K562 (cell line): ENCODE measurements around the gene APOL4. TPM values are rescaled to one million over a fixed set of nuclear protein-coding genes. Genes with fewer than 3 reads are reported as not detected.

Experiments used
- ATAC-seq: fragments of 200-7000 bp; cut with Tn5 transposase; 3 replicates; pipeline ENCODE4 v1.9.1; 2020; ENCODE audit warnings: moderate library complexity
- BruUV-seq: library from RNA; stranded (reverse); fragments of 400-500 nt; replicated peaks from 2 replicates; lab custom pipeline; 2021; lab: Mats Ljungman, UMichigan
- CTCF ChIA-PET: fragments of 300-600 bp; formaldehyde crosslinking; extraction: SDS; loops from one replicate; lab custom pipeline; 2021; ENCODE audit warnings: low intra/inter-chr PET ratio; lab: Yijun Ruan, JAX
- POLR2A ChIA-PET: fragments of 300-600, 350-650 bp; sonication (Branson Sonifier 250); formaldehyde crosslinking; extraction: SDS; loops from one replicate; lab custom pipeline; 2021; ENCODE audit warnings: antibody characterized with exemption, inconsistent platforms; lab: Yijun Ruan, JAX
- DNase-seq, 4 experiments: peaks; one replicate each; pipeline versions ENCODE4 v3.0.0 to v3.0.0-alpha.2; 2011 to 2018; ENCODE audit warnings: low spot score in 3 of 4, mixed read lengths in 3 of 4; ENCODE audit errors: extremely low read depth in 1 of 4
- FAIRE-seq: peaks from 2 replicates; lab custom pipeline; 2011; peaks lifted over from hg19 to GRCh38; lab: Jason Lieb, UNC
- H2AFZ ChIP-seq: 2 replicates; pipeline ENCODE4 v1.6.0; 2011; ENCODE audit warnings: low read depth, low read length, control low read depth, inconsistent platforms
- H3K27ac ChIP-seq: fragments of 200-600 bp; 3 replicates; pipeline ENCODE4 v1.8.0; 2011; ENCODE audit warnings: low read depth, mild to moderate bottlenecking, control low read depth, inconsistent platforms, low read length, moderate library complexity, mixed read lengths; ENCODE audit errors: extremely low read depth
- H3K27me3 ChIP-seq, 2 experiments: fragments of 300-600 bp in 1 of 2; 2 replicates in 1 of 2; 3 replicates in 1 of 2; pipeline versions ENCODE4 v1.6.0 to v1.8.0; 2011; ENCODE audit warnings: inconsistent platforms in 2 of 2, low read length in 2 of 2, mild to moderate bottlenecking in 1 of 2, mixed read lengths in 1 of 2, moderate library complexity in 1 of 2; ENCODE audit not compliant: control insufficient read depth in 2 of 2, insufficient read depth in 2 of 2
- H3K36me3 ChIP-seq: fragments of 300-600 bp; 3 replicates; pipeline ENCODE4 v1.8.0; 2011; ENCODE audit warnings: mild to moderate bottlenecking, low read length, inconsistent platforms; ENCODE audit not compliant: control insufficient read depth, insufficient read depth
- H3K4me1 ChIP-seq, 2 experiments: fragments of 200-600 bp in 1 of 2; replicated peaks in 1 of 2; 2 replicates in 1 of 2; 3 replicates in 1 of 2; pipeline versions ENCODE4 v1.5.1 to v1.8.0; 2011; ENCODE audit warnings: inconsistent platforms in 2 of 2, low read length in 2 of 2, mild to moderate bottlenecking in 1 of 2, mixed read lengths in 1 of 2, moderate library complexity in 1 of 2; ENCODE audit not compliant: control insufficient read depth in 2 of 2, insufficient read depth in 2 of 2
- H3K4me2 ChIP-seq: 2 replicates; pipeline ENCODE4 v1.6.1; 2011; ENCODE audit warnings: low read length, control low read depth, inconsistent platforms, mixed read lengths; ENCODE audit not compliant: insufficient read depth
- H3K4me3 ChIP-seq: fragments of 200-600 bp; sonication (generic), shearing (Covaris generic); 2 replicates; pipeline ENCODE4 v1.5.1; 2016; ENCODE audit warnings: control low read depth, inconsistent platforms
- H3K79me2 ChIP-seq: fragments of 200-600 bp; 3 replicates; pipeline ENCODE4 v1.8.0; 2011; ENCODE audit warnings: low read length, inconsistent platforms; ENCODE audit not compliant: control insufficient read depth, insufficient read depth
- H3K9ac ChIP-seq, 2 experiments: 2 replicates each; pipeline versions ENCODE4 v1.6.0 to v1.6.1; 2011; ENCODE audit warnings: low read depth in 2 of 2, low read length in 2 of 2, control low read depth in 1 of 2, inconsistent platforms in 1 of 2, mild to moderate bottlenecking in 1 of 2, mixed read lengths in 1 of 2; ENCODE audit not compliant: insufficient read depth in 1 of 2
- H3K9me1 ChIP-seq: one replicate; pipeline ENCODE4 v1.6.0; 2011; ENCODE audit warnings: inconsistent platforms, mild to moderate bottlenecking, low read length, moderate library complexity; ENCODE audit not compliant: control insufficient read depth, insufficient read depth
- H3K9me3 ChIP-seq: replicated peaks from 2 replicates; pipeline ENCODE4 v1.5.1; 2011; ENCODE audit warnings: low read depth, low read length, inconsistent platforms; ENCODE audit not compliant: control insufficient read depth, insufficient read depth
- H4K20me1 ChIP-seq: replicated peaks from 2 replicates; pipeline ENCODE4 v1.6.1; 2011; ENCODE audit warnings: low read length, inconsistent platforms, mixed read lengths; ENCODE audit not compliant: control insufficient read depth, insufficient read depth
- ATF3 ChIP-seq, 2 experiments: fragments of 450-650 bp in 1 of 2; sonication (generic) in 1 of 2; formaldehyde crosslinking in 1 of 2; IDR thresholded peaks in 1 of 2; conservative IDR thresholded peaks in 1 of 2; 2 replicates each; pipeline versions ENCODE4 v1.6.1 to v1.8.1; 2016 to 2023; ENCODE audit warnings: mild to moderate bottlenecking in 2 of 2, moderate library complexity in 2 of 2, inconsistent platforms in 1 of 2, missing genetic modification reagents in 1 of 2
- ELF1 ChIP-seq: fragments of 200-800 bp; sonication (Bioruptor generic); IDR thresholded peaks from 2 replicates; pipeline ENCODE4 v1.6.1; 2016; ENCODE audit warnings: missing genetic modification characterization, missing compliant biosample characterization
- GTF2F1 ChIP-seq: IDR thresholded peaks from 2 replicates; pipeline ENCODE4 v1.6.1; 2011; ENCODE audit warnings: low read depth, low read length, improper control_type of control experiment
- IRF2 ChIP-seq: sonication (generic); formaldehyde crosslinking; IDR thresholded peaks from 2 replicates; pipeline ENCODE4 v1.8.1; 2022; ENCODE audit warnings: mild to moderate bottlenecking, missing genetic modification reagents
- KAT7 ChIP-seq: sonication (generic); formaldehyde crosslinking; IDR thresholded peaks from 2 replicates; pipeline ENCODE4 v1.8.0; 2022; ENCODE audit warnings: missing genetic modification reagents, mild to moderate bottlenecking, borderline replicate concordance
- KDM4B ChIP-seq, 2 experiments: fragments of 450-650 bp in 1 of 2; sonication (generic) in 1 of 2; IDR thresholded peaks; 2 replicates each; pipeline ENCODE4 v1.6.1; 2016 to 2017; ENCODE audit warnings: borderline replicate concordance in 2 of 2, antibody characterized with exemption in 1 of 2, low read depth in 1 of 2, mild to moderate bottlenecking in 1 of 2
- RFX5 ChIP-seq: IDR thresholded peaks from 2 replicates; pipeline ENCODE4 v1.6.1; 2011; ENCODE audit warnings: low read depth, mild to moderate bottlenecking, improper control_type of control experiment, low read length
- STAG1 ChIP-seq: sonication (generic); formaldehyde crosslinking; IDR thresholded peaks from 2 replicates; pipeline ENCODE4 v1.5.0; 2020; ENCODE audit warnings: missing genetic modification reagents, borderline replicate concordance
- TAF9B ChIP-seq: fragments of 450-650 bp; IDR thresholded peaks from 2 replicates; pipeline ENCODE4 v1.6.1; 2018; ENCODE audit warnings: mild to moderate bottlenecking; ENCODE audit not compliant: partially characterized antibody
- THRA ChIP-seq: fragments of 450-650 bp; IDR thresholded peaks from 2 replicates; pipeline ENCODE4 v1.6.1; 2017; ENCODE audit warnings: mild to moderate bottlenecking, moderate library complexity
- ZBTB17 ChIP-seq: fragments of 450-650 bp; formaldehyde crosslinking; IDR thresholded peaks from 2 replicates; pipeline ENCODE4 v1.4.0; 2020; ENCODE audit warnings: mild to moderate bottlenecking
- ZBTB2 ChIP-seq: fragments of 450-650 bp; IDR thresholded peaks from 2 replicates; pipeline ENCODE4 v1.6.1; 2016; ENCODE audit warnings: antibody characterized with exemption
- ZNF785 ChIP-seq: fragments of 250-450 bp; sonication (Bioruptor Pico); IDR thresholded peaks from 2 replicates; pipeline ENCODE4 v1.4.0; 2020; ENCODE audit warnings: mild to moderate bottlenecking
- ZZZ3 ChIP-seq: fragments of 450-650 bp; IDR thresholded peaks from 2 replicates; pipeline ENCODE4 v1.6.1; 2016; ENCODE audit warnings: antibody characterized with exemption, mild to moderate bottlenecking, moderate library complexity
- WGBS: fragments of 100-300 bp; shearing (Covaris generic); methylation state at CpG from one replicate; pipeline ENCODE4 v1.1.6; 2016; ENCODE audit warnings: low coverage, mixed read lengths; ENCODE audit not compliant: insufficient coverage; ENCODE audit errors: missing lambda C conversion rate; 5-methylcytosine and 5-hydroxymethylcytosine counted together
- in situ Hi-C: fragments of 300-500 bp; cut with MboI; formaldehyde crosslinking; loops from 4 replicates; pipeline ENCODE4 v1.15.0; 2018; ENCODE audit warnings: inconsistent platforms, mixed read lengths
- intact Hi-C: fragments of 100-400 bp; cut with micrococcal nuclease; formaldehyde crosslinking; loops from 2 replicates; pipeline ENCODE4 v1.14.2; 2022
- polyA plus RNA-seq, 8 experiments: library from polyadenylated mRNA; depleted of rRNA in 4 of 8; stranded (reverse) in 5 of 8; unstranded in 3 of 8; fragments of >200 nt; fragmentation: Nextera tagmentation in 2 of 8; fragmentation: Illumina TruSeq in 1 of 8; extraction: Ambion mirVana in 2 of 8; extraction: Trizol in 1 of 8; gene quantifications; 2 replicates each; pipeline versions ENCODE4 v1.2.1 to v1.2.3, GENCODE V29; 2011 to 2014; ENCODE audit warnings: inconsistent platforms in 1 of 8, missing spikeins in 1 of 8
- total RNA-seq, 7 experiments: library from RNA; depleted of rRNA in 6 of 7; stranded (reverse); fragments of >200 nt in 6 of 7; fragmentation: Illumina TruSeq in 2 of 7; extraction: Trizol in 2 of 7; gene quantifications; 2 replicates each; pipeline versions ENCODE4 v1.2.1 to v1.2.3, GENCODE V29; 2011 to 2021; ENCODE audit warnings: low replicate concordance in 1 of 7
- TF ChIP-seq, protein P1 (sequence below): sonication (generic); formaldehyde crosslinking; IDR thresholded peaks from 2 replicates; pipeline ENCODE4 v1.8.0; 2022; ENCODE audit warnings: mild to moderate bottlenecking, missing genetic modification reagents

Gene APOL4
- total and polyA plus RNA-seq, 9 of the 15 experiments (the other 6 are each of a cell fraction or from before 2014, with no cell fraction given) = 6.5 to 15.0 (median 9.8) TPM

DNA sequence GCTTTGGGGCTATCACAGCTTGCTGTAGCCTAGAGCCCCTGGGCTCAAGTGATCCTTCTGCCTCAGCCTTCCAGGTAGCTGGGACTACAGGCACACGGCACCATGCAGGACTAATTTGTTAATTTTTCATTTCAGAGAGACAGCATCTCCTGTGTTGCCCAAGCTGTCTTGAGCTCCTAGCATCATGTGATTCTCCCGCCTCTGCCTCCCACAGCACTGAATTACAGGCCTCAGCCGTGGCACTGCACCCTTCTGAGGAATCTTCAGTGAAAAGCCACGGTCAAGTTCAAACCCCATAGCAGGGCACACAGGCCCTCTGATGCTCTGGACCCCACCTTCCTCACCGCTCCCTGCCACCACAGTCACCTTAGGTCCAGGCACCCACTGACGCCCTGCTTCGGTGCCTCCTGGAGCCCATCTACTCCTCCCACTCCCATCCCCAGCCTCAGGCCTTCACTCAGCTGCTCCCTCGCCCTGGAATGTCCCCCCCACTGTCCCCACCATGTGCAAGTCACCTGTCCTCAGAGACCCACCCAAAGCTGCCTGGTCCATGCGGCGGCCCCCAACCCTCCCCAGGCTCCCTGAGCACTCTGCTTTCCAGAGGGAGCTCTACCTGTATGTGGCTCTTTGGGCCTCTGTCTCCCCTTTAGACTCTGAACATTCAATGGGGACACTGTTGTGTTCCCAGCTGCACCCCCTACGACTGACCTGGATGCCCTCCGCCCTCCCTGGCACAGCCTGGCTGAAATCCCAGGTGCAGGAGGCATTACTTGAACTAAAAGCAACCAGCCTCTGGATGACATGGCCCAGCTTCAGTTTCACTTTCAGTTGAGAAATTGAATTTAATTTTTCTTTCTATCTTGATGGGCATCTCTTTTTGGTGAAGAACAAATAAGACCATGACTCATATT lies 36.1 kb upstream of the APOL4 start:
- FAIRE-seq (no peak), ATAC-seq (no peak), DNase-seq (no peak)
- H3K4me1 ChIP-seq = peaks cover 4 to 10% of the 10 kb centered on the region in 2 experiments; a peak in 4 of 5 replicates
- H3K4me3 ChIP-seq = peak overlapping the region; percentile 59
- POLR2A ChIA-PET = interaction anchor here (0.6 to 3.2 kb wide), 7 partner anchors 8 to 253 kb away, joined by 3 to 15 read pairs (median 3); partner anchors contain the start of genes APOL1 and APOL3
- intact Hi-C loops = loop anchor here (5.0 kb wide), 1 partner anchor 40 kb away; no protein-coding TSS in a partner anchor
- H2AFZ ChIP-seq = no peak overlapping the region
- peaks cover 6% of the 10 kb centered on the region; the same call in 2 of the 3 replicates for H3K36me3 ChIP-seq
- H3K4me2 ChIP-seq = peak overlapping the region; percentile 97; the same call in 1 of the 2 replicates
- 75% methylated on average over 7 of the region's 12 CpGs for WGBS
- CTCF ChIA-PET = no interaction called here
- H3K79me2 ChIP-seq = peaks cover 23% of the 10 kb centered on the region
- H3K9ac ChIP-seq = peak overlapping the region in 1 of 2 experiments; percentile 79; a peak in 2 of 4 replicates
- H3K27ac ChIP-seq = no peak overlapping the region
- no TSS peak for BruUV-seq
- H3K9me3 ChIP-seq = peaks cover 2% of the 10 kb centered on the region; the same call in 1 of the 2 replicates
- H4K20me1 ChIP-seq = no peaks in the 10 kb centered on the region
- in situ Hi-C loops = no loop called here
- no peaks in the 10 kb centered on the region for H3K27me3 ChIP-seq
- no peaks in the 10 kb centered on the region for H3K9me1 ChIP-seq
- TF ChIP-seq ZBTB2 (no peak), GTF2F1 (no peak), TAF9B (peak; percentile 14), KDM4B (IDR thresholded peaks at IDR 0.05; ENCODE audit: borderline replicate concordance in 2 of 2, low read depth in 1 of 2) (no peak), ELF1 (tag) (no peak), THRA (no peak), KAT7 (CRISPR knock-in tag) (no peak), ZNF785 (no peak), RFX5 (no peak), ZBTB17 (no peak), ZZZ3 (no peak), STAG1 (no peak), IRF2 (CRISPR knock-in tag) (peak; percentile 69; the same call in 1 of the 2 replicates), ATF3 (IDR thresholded peaks at IDR 0.05) (no peak), ATF3 (CRISPR knock-in tag; conservative IDR thresholded peaks at IDR 0.05) (no peak)
- TF ChIP-seq, protein P1, sequence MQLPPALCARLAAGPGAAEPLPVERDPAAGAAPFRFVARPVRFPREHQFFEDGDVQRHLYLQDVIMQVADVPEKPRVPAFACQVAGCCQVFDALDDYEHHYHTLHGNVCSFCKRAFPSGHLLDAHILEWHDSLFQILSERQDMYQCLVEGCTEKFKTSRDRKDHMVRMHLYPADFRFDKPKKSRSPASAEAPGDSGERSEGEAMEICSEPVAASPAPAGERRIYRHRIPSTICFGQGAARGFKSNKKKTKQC (CRISPR knock-in tag) = no peak
